H54 (cell line): ENCODE data around the gene SIT1.

Experiments used
- DNase-seq: peaks from one replicate; pipeline ENCODE4 v3.0.0; 2011; ENCODE audit warnings: low spot score, mixed read lengths; ENCODE audit not compliant: insufficient read length
- FAIRE-seq: peaks from 3 replicates; lab custom pipeline; 2011; peaks lifted over from hg19 to GRCh38; lab: Jason Lieb, UNC
- POLR2A ChIP-seq: IDR thresholded peaks from 2 replicates; pipeline ENCODE4 v1.6.1; 2011; ENCODE audit warnings: low read depth, mild to moderate bottlenecking, low read length

SIT1 gene, protein sequence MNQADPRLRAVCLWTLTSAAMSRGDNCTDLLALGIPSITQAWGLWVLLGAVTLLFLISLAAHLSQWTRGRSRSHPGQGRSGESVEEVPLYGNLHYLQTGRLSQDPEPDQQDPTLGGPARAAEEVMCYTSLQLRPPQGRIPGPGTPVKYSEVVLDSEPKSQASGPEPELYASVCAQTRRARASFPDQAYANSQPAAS

DNA sequence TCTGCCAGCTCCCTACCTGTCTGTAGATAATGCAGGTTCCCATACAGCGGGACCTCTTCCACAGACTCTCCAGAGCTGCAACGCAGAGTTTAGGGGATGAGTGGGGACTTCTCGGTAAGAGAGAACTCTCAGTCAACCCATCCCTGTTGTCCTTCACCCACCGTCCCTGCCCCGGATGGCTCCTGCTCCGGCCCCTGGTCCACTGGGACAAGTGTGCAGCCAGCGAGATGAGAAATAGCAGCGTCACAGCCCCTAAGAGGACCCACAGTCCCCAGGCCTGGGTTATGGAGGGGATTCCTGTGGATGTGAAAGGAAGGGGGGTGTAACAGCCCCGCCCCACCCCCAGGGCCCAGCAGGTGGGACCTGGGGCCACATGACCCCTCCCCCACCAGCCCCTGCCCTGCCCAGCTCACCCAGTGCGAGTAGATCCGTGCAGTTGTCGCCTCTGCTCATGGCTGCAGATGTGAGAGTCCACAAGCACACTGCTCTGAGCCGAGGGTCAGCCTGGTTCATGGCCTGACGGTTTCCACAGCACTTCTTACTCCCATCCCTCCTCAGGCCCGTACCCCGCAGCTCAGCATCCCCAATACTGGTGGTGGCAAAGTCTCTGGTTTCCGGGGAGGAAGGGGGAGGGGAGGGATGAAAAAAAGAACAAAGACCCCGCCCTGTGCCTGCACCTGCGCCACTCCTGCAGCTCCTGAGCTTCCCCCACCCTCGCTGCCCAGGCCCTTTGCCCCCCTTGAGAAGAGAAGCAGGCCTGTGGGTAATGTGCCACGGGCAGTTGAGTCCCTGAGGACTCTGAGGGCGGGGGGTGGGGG, at the start of gene SIT1:
Gene SIT1 (minus strand): TSS at position 591 of the 818 bp plus-strand sequence. CDS start 78 bp downstream, at position 513.
- no peak for DNase-seq
- FAIRE-seq: no peak
- TF ChIP-seq POLR2A: no peak

DNA sequence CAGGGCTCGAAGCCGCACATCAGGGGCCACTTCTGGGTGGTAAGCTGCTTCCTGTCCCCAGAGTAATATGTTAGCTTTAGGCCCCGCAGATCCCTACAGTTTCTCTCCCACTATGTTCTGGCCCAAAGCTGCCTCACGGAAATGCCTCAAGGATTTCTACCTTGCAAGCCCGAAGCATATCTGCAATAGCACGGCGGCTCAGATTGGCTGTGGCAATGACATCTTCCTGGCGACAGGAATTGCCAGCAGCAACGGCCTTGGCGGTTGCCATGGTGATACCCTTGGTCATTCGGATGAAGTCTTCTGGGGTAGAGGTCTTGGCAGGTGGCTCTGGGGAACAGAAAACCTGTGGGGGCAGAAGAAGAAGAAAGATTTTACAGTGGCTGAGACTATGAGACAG, 49.3 kb upstream of the SIT1 start:
- no peak for FAIRE-seq
- TF ChIP-seq POLR2A: no peak

DNA sequence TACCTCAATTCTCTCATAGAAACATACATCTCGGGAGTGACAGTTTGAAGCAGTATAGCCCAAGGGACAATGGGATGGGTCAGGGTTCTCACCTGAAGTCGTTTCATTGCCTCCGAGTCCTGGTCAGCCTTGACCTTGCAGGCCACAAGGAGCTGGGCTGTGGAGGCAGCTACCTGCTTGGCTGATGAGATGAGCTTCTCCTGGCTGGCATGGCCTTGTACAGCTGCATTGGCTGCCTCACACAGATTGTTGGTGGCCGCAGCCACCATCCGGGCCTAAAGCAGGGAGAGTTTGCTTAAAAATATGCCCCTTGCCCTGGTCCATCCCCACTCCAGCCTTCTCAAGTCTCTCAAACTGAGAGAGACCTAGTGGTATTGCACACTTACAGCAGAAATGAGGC, 47.5 kb upstream of the SIT1 start:
- FAIRE-seq (no peak), DNase-seq (no peak)
- TF ChIP-seq POLR2A: no peak

More for the DNA sequence above, 49.3 kb upstream of the SIT1 start:
- DNase-seq: no peak

DNA sequence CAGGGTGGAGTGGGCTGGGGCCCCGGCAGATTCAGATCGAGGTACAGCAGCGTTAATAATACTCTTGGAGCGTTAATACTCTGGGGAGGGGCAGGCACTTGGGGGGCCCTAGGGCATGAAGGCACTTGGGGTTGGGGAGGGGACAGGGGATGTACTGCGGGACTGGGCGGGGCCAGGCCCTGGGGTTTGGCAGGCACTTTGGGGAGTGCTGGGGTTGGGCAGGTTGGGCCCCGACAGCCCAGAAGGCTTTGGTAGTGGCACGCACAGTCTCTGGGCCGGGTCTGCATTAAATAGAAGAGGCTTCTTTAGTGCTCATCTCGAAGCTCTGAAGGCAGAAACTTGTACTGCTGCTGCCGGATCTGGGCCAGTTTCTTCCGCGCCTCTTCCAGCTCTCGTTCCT, 46.8 kb upstream of the SIT1 start:
- DNase-seq: no peak
- FAIRE-seq: no peak
- TF ChIP-seq POLR2A: no peak

DNA sequence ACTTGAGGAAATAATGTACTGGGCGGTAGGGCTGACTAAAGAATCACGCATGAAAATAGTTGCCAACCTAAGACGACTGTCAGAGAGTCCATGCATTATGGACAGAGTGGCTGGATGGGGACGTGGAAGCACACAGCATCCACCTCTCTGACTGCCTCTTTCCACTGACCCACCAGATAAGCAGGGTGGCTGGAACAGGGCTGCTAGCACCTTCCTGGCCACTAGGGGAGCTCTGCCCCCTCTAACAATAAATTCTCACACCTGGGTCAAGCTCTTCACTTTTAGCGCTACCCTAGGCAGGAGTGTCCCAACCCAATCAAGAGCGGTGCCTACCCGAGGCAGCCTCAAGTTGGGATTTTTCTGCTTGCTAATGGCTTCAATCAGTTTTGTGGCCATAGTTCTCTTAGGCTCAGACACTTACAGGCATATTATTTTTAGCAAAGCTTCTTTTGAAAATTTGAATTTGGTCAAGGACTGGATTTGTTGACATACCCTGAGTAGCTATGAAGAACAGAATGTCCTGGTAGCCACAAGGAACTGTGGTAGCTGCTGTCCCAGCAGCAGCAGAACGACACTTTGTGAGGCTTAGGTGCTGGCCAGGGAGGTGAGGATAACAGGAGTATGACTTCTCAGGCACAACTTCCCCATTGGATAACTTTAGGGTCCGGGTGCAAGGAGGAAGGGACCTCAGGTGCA, 45.9 kb upstream of the SIT1 start:
- DNase-seq: peak; percentile 30
- no peak for FAIRE-seq
- no peak for TF ChIP-seq POLR2A

DNA sequence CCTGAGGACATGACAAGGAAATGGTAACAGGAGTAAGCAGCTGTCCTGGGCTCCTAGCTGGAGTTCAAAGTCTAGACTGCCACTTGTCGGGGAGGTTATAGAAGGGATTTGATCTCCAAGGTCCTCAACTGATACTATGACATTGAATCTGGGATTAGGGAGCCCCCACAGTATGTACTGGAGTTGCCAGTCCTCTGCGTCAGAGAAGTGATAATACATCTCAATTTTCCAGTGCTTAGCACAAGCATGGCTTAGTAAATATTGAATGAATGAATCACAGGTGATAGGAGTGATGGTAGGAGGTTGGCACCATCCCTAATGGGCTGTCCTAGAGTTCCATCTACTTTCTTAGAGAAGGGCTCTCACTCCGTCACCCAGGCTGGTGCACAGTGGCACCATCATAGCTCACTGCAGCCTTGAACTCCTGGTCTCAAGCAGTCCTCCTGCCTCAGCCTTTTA, 45.2 kb upstream of the SIT1 start:
- TF ChIP-seq POLR2A: no peak
- DNase-seq (no peak), FAIRE-seq (no peak)

DNA sequence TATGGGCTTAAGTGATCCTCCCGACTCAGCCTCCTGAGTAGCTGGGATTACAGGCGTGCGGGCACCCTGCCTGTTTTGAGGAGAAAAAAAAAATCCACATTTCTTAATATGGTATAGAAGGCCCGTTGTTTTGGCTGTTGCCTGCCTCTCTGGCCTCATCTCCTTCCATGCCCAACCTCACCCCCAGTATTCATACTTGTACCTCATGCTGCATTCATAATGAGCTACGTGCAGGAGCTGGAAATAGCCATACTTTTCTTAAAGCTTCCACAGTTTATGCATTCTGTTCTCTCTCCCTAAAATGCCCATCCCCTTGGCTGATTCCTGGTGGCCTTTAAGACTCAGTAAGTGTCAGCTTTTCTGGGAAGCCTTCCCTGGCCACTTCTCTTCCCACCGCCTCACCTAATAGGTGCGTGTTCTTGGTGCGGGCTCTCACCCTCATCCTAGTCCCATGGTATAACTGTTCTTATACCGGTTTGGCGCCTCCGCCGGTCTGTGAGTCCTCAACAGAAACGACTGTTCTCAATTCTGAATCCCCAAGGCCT, 41.1 kb upstream of the SIT1 start:
- TF ChIP-seq POLR2A: no peak
- DNase-seq: no peak
- FAIRE-seq: no peak

DNA sequence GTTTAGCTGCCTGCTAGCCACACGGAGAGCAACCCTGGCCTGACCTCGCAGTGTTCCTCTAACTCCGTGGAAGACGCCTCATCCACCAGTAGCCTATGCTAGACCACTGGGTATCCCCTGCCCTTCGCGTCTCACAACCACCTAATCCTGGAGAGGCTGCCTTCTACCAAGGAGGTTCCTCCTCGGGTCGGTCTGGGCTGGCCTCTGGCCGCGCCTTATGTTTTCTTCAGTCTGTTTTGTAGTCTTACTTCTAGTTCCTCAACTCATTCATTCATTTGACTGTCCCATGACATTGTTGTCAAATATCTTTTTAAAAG, 40.6 kb upstream of the SIT1 start:
- DNase-seq (no peak), FAIRE-seq (no peak)
- TF ChIP-seq POLR2A: no peak

DNA sequence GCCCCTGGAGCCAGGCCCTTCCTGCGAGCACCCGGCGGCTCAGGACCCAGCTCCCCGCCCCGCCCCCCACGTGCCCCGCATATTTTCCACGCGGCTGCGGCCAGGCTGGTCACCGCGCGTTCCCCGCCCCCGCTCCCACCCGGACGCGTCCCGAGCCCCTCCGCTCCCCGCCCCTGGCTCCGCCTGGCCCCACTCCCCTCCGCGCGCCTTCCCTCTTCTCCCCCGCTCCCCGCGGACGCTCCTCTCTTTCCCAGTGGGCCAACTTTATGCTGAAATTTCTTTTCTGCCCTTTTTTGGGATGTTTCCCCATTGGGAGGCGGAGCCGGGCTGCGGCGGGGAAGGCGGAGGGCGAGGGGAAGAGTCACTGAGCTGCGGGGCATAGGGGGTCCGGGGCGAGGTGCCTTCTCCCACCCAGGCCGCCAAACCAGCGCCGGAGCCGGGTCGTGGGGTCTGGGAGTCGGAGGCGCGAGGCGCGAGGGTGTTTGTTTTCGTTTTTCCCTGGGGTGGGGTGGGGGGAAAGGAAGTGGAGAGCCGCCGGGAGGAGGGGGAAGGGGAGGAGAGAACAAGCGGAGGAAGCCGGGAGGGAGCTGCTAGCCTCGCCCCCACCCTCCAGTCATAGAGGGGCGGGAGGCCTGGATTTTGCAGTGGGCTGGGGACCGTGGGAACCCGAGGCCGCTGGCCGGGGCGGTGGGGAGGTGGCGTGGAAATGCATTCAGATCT, 40.0 kb upstream of the SIT1 start:
- TF ChIP-seq POLR2A: 0 out of 2 replicates have a peak, but pooled peaks have one; percentile 8
- FAIRE-seq (no peak), DNase-seq (peak; percentile 53)

DNA sequence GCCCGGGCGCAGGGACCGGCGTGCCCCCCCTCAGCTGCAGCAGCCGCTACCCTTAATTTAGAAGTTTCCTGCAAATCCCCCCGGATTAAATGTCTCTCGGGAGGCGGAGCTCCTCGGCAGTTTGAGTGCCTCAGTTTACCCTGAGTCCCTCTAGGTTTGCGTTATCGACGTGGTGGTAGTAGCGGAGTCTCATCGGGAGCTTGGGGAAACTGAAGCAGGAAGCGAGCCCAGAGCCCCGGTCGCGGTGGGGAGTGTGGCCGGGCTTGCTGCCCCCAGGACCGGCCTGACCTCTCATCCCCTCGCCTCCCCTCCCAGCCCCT, 39.5 kb upstream of the SIT1 start:
- no peak for FAIRE-seq
- no peak for DNase-seq
- TF ChIP-seq POLR2A: no peak

DNA sequence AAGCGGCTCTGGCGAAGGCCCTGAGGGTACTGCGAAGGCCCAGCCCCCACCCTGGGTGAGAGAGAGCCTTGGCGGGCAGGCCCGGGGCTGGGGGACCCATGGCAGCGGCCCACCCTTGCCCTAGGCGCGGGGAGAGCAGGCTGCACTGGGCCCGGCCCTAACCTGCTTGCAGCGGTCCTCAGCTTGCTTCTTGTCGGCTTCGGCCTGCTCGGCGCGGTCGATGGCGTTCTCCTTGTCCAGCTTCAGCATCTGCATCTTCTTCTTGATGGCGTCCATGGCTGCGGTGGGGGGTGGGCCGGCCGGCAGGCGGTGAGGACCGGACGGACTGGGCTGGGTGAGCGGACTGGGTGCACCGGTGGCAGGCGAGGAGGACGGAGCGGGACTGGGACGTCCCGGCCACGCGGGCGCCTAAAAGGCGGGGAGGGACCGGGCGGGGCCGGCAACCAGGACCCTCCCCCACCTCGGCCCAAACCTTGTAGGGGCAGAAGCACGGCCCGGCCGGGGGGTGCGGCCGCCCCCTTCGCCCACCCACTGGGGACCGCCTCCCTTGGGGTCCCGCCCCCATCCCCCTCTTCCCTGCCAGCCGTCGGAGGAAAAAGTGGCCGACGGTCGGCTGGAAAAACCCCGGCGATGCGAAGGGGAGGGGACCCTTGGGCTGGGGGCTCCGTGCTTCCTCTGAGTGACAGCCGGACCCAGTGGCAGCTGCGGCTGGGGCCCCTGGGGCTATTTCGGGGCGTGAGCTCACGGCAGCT, 39.0 kb upstream of the SIT1 start, which contains the start of gene TPM2:
Gene TPM2 (minus strand): TSS at position 384 of the 752 bp plus-strand sequence. CDS start 108 bp downstream, at position 276.
- peak; percentile 44 for DNase-seq
- FAIRE-seq: no peak
- peak; percentile 93 for TF ChIP-seq POLR2A

DNA sequence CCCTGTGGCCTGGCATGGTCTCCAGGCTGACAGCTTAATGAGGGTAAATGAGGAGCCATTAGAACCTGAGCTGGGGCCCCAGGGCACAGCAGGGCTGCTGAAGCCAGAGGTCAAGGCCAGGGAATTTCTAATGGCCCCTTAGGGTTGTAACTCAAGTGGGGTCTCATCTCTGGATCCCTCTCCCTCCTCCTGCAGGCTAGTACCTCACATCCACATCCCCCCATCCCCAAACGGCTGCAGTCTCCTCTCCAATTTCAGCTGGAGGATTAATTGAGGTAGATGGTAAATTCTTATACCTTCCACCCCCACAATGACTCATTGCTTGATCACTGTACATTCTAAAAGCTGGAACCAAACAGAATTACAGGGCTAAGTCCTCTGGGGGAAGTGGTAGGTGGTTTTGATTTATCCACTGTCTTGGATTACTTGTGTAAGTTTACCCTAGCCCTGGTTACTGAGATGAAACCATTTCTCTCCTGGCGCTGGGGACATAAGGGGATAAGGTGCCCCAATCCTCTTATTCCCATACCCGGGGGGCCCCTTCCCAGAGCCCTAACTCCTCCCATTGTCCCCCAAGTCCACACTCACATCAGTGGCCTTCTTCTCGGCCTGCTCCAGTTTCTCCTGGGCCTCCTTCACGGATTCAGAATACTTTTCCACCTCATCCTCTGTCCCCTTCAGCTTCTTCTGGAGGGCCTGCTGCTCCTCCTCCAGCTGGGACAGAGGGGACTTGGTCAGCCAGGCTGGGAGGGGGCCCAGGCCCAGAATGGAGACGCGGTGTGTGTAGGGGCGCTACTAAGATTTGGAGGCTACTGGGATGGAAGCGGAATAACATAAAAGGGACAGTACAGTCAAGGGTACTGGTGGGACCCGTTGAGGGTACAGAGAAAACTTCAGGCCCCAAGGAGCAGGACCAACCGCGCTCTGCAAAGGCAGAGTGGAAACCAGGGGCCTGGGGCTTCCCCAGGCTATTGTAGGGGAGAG, 38.1 kb upstream of the SIT1 start:
- no peak for TF ChIP-seq POLR2A
- FAIRE-seq (no peak), DNase-seq (peak; percentile 72)
